Ovary (tissue), 9 donors: ENCODE data around the gene PEX14. TPM values are rescaled to one million over a fixed set of nuclear protein-coding genes. Genes with fewer than 3 reads are reported as not detected.

Experiments
- DNase-seq, 5 donors: peaks; one replicate each; pipeline ENCODE4 v3.0.0-alpha.2; 2019 to 2020
- H3K27ac ChIP-seq, 2 donors: fragments of 200-600 bp; one replicate each; pipeline versions ENCODE4 v1.5.1 to v1.8.0; 2019 to 2022
- H3K27me3 ChIP-seq: fragments of 200-600 bp; one replicate; pipeline ENCODE4 v1.8.0; 2022
- H3K36me3 ChIP-seq: fragments of 200-600 bp; sonication (generic); one replicate; pipeline ENCODE4 v1.5.1; 2019
- H3K4me1 ChIP-seq: one replicate; pipeline ENCODE4 v1.8.1; 2013; ENCODE audit warnings: mild to moderate bottlenecking, moderate library complexity; ENCODE audit not compliant: insufficient read depth
- H3K4me3 ChIP-seq: fragments of 200-600 bp; sonication (generic); one replicate; pipeline ENCODE4 v1.5.1; 2017
- H3K9me3 ChIP-seq, 2 donors: fragments of 200-600 bp in 1 of 2; sonication (generic) in 1 of 2; one replicate each; pipeline versions ENCODE4 v1.5.1 to v1.8.1; 2013 to 2019; ENCODE audit warnings: mild to moderate bottlenecking in 1 of 2, moderate library complexity in 1 of 2
- CTCF ChIP-seq, 3 donors: fragments of 450-650 bp in 2 of 3; fragments of 200-600 bp in 1 of 3; IDR thresholded peaks; one replicate each; pipeline versions ENCODE4 v1.5.1 to v1.8.0; 2016 to 2022; ENCODE audit warnings: antibody characterized with exemption in 3 of 3, mild to moderate bottlenecking in 1 of 3
- EP300 ChIP-seq: sonication (generic); formaldehyde crosslinking; IDR thresholded peaks from one replicate; pipeline ENCODE4 v1.6.1; 2017; ENCODE audit warnings: antibody characterized with exemption
- POLR2A ChIP-seq: fragments of 450-650 bp; IDR thresholded peaks from one replicate; pipeline ENCODE4 v1.6.1; 2017; ENCODE audit warnings: antibody characterized with exemption, mild to moderate bottlenecking, moderate library complexity
- WGBS, 3 donors: extraction: QIAGEN DNeasy Blood & Tissue Kit in 1 of 3; methylation state at CpG; one replicate each; pipeline versions ENCODE4 v1.1.5 to v1.1.7; 2013 to 2017; 5-methylcytosine and 5-hydroxymethylcytosine counted together
- intact Hi-C, 4 donors: fragments of 100-400 bp; cut with DNase I; formaldehyde crosslinking; loops; one replicate each; pipeline versions ENCODE4 v1.11.0 to v1.15.1; 2022 to 2023
- polyA plus RNA-seq, 2 donors: library from polyadenylated mRNA; stranded (reverse); fragments of 200-250 nt in 1 of 2; fragments of 350-450 nt in 1 of 2; fragmentation: Illumina TruSeq in 1 of 2; extraction: RNeasy Lipid Tissue Mini Kit (QIAGEN cat#74804) in 1 of 2; gene quantifications; one replicate each; pipeline ENCODE4 v1.2.3, GENCODE V29; 2013 to 2014
- total RNA-seq, 7 donors: library from RNA; depleted of rRNA in 2 of 7; stranded (reverse); fragments of >200 nt in 2 of 7; fragmentation: NEBNext Ultra II Directional in 3 of 7; extraction: Animal tissue kit (Norgen Biotek cat#: 25700) in 3 of 7; gene quantifications; one replicate each; pipeline versions ENCODE4 v1.1.0 to v1.2.4, GENCODE V29; 2016 to 2023
- donor health status: DM: no; HTN: no; CAD: no; lungs with moderate emphysema.
- donor health status: DM: no; HTN: no; CAD: no.
- donor health status: Bipolar disorder and iron deficiency.
- donor health status: DM: yes; HTN: yes; CAD: no.
- donor health status: DM: no; HTN: no; CAD: no.
- donor health status: DM: yes; HTN: yes; CAD: no.

The PEX14 gene
- total and polyA plus RNA-seq, 9 donors, result 3.3 to 22.9 (median 16.7) TPM

GRCh38 chr1:10626131-10626731 lies 151.5 kb downstream of the PEX14 start:
- 84 to 87% (median 86%) methylated on average over 8 to 13 of the region's 13 CpGs for WGBS, 3 donors
- no peak for TF ChIP-seq POLR2A
- no peak for TF ChIP-seq CTCF (IDR thresholded peaks at IDR 0.05)
- TF ChIP-seq EP300, result no peak
- Histone ChIP-seq H3K4me1 (peaks cover 10% of the 10 kb centered on the region), H3K36me3 (no peaks in the 10 kb centered on the region), H3K27me3 (no peaks in the 10 kb centered on the region), H3K4me3 (no peak overlapping the region), H3K9me3 (no peaks in the 10 kb centered on the region), H3K27ac (no peak overlapping the region)
- intact Hi-C loops, result no loop called here
- DNase-seq, result peak in 1 of 5 donors; percentile 26

GRCh38 chr1:10626791-10627410 lies 152.2 kb downstream of the PEX14 start:
- DNase-seq, result peak in 1 of 5 donors; percentile 28
- no peaks in the 10 kb centered on the region for H3K27me3 ChIP-seq
- intact Hi-C loops, result no loop called here
- H3K27ac ChIP-seq, result no peak overlapping the region
- no peak overlapping the region for H3K4me3 ChIP-seq
- WGBS, 3 donors, result 94 to 96% (median 95%) methylated on average over 22 of the region's 22 CpGs
- TF ChIP-seq EP300 (no peak), POLR2A (no peak), CTCF (IDR thresholded peaks at IDR 0.05) (no peak)
- peaks cover 10% of the 10 kb centered on the region for H3K4me1 ChIP-seq
- H3K9me3 ChIP-seq, result no peaks in the 10 kb centered on the region
- H3K36me3 ChIP-seq, result no peaks in the 10 kb centered on the region

GRCh38 chr1:10628685-10629084 lies 153.9 kb downstream of the PEX14 start:
- DNase-seq, result peak; percentile 71 to 95 (median 89)
- H3K36me3 ChIP-seq, result no peaks in the 10 kb centered on the region
- intact Hi-C loops, result no loop called here
- TF ChIP-seq POLR2A (no peak), CTCF (IDR thresholded peaks at IDR 0.05) (no peak), EP300 (no peak)
- H3K4me3 ChIP-seq, result no peak overlapping the region
- peaks cover 17% of the 10 kb centered on the region for H3K4me1 ChIP-seq
- no peaks in the 10 kb centered on the region for H3K9me3 ChIP-seq
- 12 to 18% (median 15%) methylated on average over 7 of the region's 7 CpGs for WGBS, 3 donors
- peak overlapping the region; percentile 0 to 40 for H3K27ac ChIP-seq
- no peaks in the 10 kb centered on the region for H3K27me3 ChIP-seq

GRCh38 chr1:10629091-10629815 lies 154.5 kb downstream of the PEX14 start:
- Histone ChIP-seq H3K27me3 (no peaks in the 10 kb centered on the region), H3K4me3 (no peak overlapping the region), H3K36me3 (no peaks in the 10 kb centered on the region), H3K4me1 (peaks cover 17% of the 10 kb centered on the region), H3K9me3 (no peaks in the 10 kb centered on the region), H3K27ac (peak overlapping the region; percentile 0 to 40)
- 91 to 93% (median 91%) methylated on average over 25 of the region's 25 CpGs for WGBS, 3 donors
- peak in 1 of 5 donors; percentile 36 for DNase-seq
- intact Hi-C loops, result no loop called here
- TF ChIP-seq POLR2A (no peak), EP300 (no peak), CTCF (IDR thresholded peaks at IDR 0.05) (no peak)
